Endothelial cell of umbilical vein (primary cell): ENCODE results near the gene SHC4. TPM values are rescaled to one million over a fixed set of nuclear protein-coding genes. Genes with fewer than 3 reads are reported as not detected.
A peak's percentile ranks its signal among the peaks of the same experiment; 100 is the strongest.

Experiments used
- BruUV-seq: library from RNA; stranded (reverse); fragments of 400-500 nt; replicated peaks from 2 replicates; lab custom pipeline; 2021; lab: Mats Ljungman, UMichigan
- CTCF ChIA-PET: fragments of 300-600, 350-600 bp; sonication (Branson Sonifier 250); formaldehyde crosslinking; loops from one replicate; lab custom pipeline; 2021; ENCODE audit warnings: antibody characterized with exemption, inconsistent platforms; lab: Charles Lee
- POLR2A ChIA-PET: fragments of 300-600, 350-600 bp; sonication (Branson Sonifier 250); formaldehyde crosslinking; loops from one replicate; lab custom pipeline; 2021; ENCODE audit warnings: antibody characterized with exemption, inconsistent platforms; lab: Charles Lee
- DNase-seq: peaks from one replicate; pipeline ENCODE4 v3.0.0-alpha.2; 2011; ENCODE audit warnings: low read depth, low spot score
- FAIRE-seq: peaks from 2 replicates; lab custom pipeline; 2011; peaks lifted over from hg19 to GRCh38; lab: Jason Lieb, UNC
- H2AFZ ChIP-seq: 2 replicates; pipeline ENCODE4 v1.6.0; 2012; ENCODE audit warnings: low read depth, low read length, control low read depth, inconsistent platforms
- H3K27ac ChIP-seq: 2 replicates; pipeline ENCODE4 v1.5.1; 2011; ENCODE audit warnings: low read depth, mild to moderate bottlenecking, control low read depth, low read length, moderate library complexity; ENCODE audit not compliant: insufficient read depth
- H3K27me3 ChIP-seq, 2 experiments: 2 replicates each; pipeline versions ENCODE4 v1.6.0 to v1.6.1; 2011; ENCODE audit warnings: low read length in 2 of 2, mixed read lengths in 1 of 2; ENCODE audit not compliant: control insufficient read depth in 2 of 2, insufficient read depth in 2 of 2
- H3K36me3 ChIP-seq, 2 experiments: 2 replicates in 1 of 2; 3 replicates in 1 of 2; pipeline ENCODE4 v1.5.1; 2011; ENCODE audit warnings: low read length in 2 of 2, mild to moderate bottlenecking in 1 of 2, moderate library complexity in 1 of 2; ENCODE audit not compliant: control insufficient read depth in 2 of 2, insufficient read depth in 2 of 2; ENCODE audit errors: extremely low read depth in 1 of 2
- H3K4me1 ChIP-seq: 3 replicates; pipeline ENCODE4 v1.5.1; 2011; ENCODE audit warnings: mild to moderate bottlenecking, low read length; ENCODE audit not compliant: control insufficient read depth, insufficient read depth; ENCODE audit errors: extremely low read depth
- H3K4me2 ChIP-seq: 2 replicates; pipeline ENCODE4 v1.6.1; 2011; ENCODE audit warnings: low read length, control low read depth, mixed read lengths; ENCODE audit not compliant: insufficient read depth
- H3K4me3 ChIP-seq, 3 experiments: fragments of 200-600 bp in 1 of 3; sonication (generic), shearing (Covaris generic) in 1 of 3; replicated peaks in 1 of 3; 2 replicates each; pipeline ENCODE4 v1.5.1; 2011 to 2016; ENCODE audit warnings: control low read depth in 3 of 3, low read length in 3 of 3, mild to moderate bottlenecking in 2 of 3, inconsistent platforms in 1 of 3, low read depth in 1 of 3, moderate library complexity in 1 of 3; ENCODE audit not compliant: insufficient read depth in 1 of 3
- H3K79me2 ChIP-seq: 2 replicates; pipeline ENCODE4 v1.6.0; 2012; ENCODE audit warnings: low read length, inconsistent platforms; ENCODE audit not compliant: control insufficient read depth, insufficient read depth
- H3K9ac ChIP-seq: replicated peaks from 2 replicates; pipeline ENCODE3; 2011; ENCODE audit warnings: low read length, control low read depth; ENCODE audit not compliant: insufficient read depth; ENCODE audit errors: extremely low read depth
- H3K9me1 ChIP-seq: replicated peaks from 3 replicates; pipeline ENCODE4 v1.6.0; 2011; ENCODE audit warnings: mild to moderate bottlenecking, low read length; ENCODE audit not compliant: control insufficient read depth, insufficient read depth; ENCODE audit errors: extremely low read depth
- H3K9me3 ChIP-seq: replicated peaks from 2 replicates; pipeline ENCODE4 v1.5.1; 2012; ENCODE audit warnings: low read length, inconsistent platforms; ENCODE audit not compliant: control insufficient read depth, insufficient read depth
- H4K20me1 ChIP-seq: replicated peaks from 2 replicates; pipeline ENCODE3; 2011; ENCODE audit warnings: mild to moderate bottlenecking, low read length; ENCODE audit not compliant: control insufficient read depth, insufficient read depth; ENCODE audit errors: extremely low read depth
- CTCF ChIP-seq, 2 donors: IDR thresholded peaks; 1 replicate in 1 of 2; 2 replicates in 1 of 2; pipeline ENCODE4 v1.5.1; 2011; ENCODE audit warnings: low read length in 2 of 2, mild to moderate bottlenecking in 2 of 2, moderate library complexity in 2 of 2, control low read depth in 1 of 2, inconsistent platforms in 1 of 2, low read depth in 1 of 2; ENCODE audit not compliant: insufficient read depth in 1 of 2; ENCODE audit errors: extremely low read depth in 1 of 2
- EZH2 ChIP-seq: IDR thresholded peaks from 2 replicates; pipeline ENCODE4 v1.6.1; 2012; ENCODE audit warnings: borderline replicate concordance, low read depth, mild to moderate bottlenecking, moderate library complexity, low read length, inconsistent platforms; ENCODE audit not compliant: severe bottlenecking
- FOS ChIP-seq: IDR thresholded peaks from 2 replicates; pipeline ENCODE4 v1.6.1; 2011; ENCODE audit warnings: mild to moderate bottlenecking, low read length, moderate library complexity, borderline replicate concordance; ENCODE audit not compliant: insufficient read depth
- GATA2 ChIP-seq: IDR thresholded peaks from 2 replicates; pipeline ENCODE4 v1.7.0; 2011; ENCODE audit warnings: low read depth, mild to moderate bottlenecking, moderate library complexity, mixed read lengths, low read length; ENCODE audit not compliant: insufficient read length, insufficient read depth
- JUN ChIP-seq: IDR thresholded peaks from 2 replicates; pipeline ENCODE4 v1.6.1; 2011; ENCODE audit warnings: borderline replicate concordance, low read depth; ENCODE audit not compliant: insufficient read length, insufficient read depth
- MAX ChIP-seq: IDR thresholded peaks from 2 replicates; pipeline ENCODE4 v1.6.1; 2011; ENCODE audit not compliant: insufficient read depth, insufficient read length
- MYC ChIP-seq: IDR thresholded peaks from one replicate; pipeline ENCODE4 v1.6.1; 2011; ENCODE audit warnings: mild to moderate bottlenecking, low read depth, low read length
- POLR2A ChIP-seq: IDR thresholded peaks from 2 replicates; pipeline ENCODE4 v1.6.1; 2012; ENCODE audit warnings: low read depth, mild to moderate bottlenecking, control low read depth, low read length
- POLR2AphosphoS5 ChIP-seq: IDR thresholded peaks from 2 replicates; pipeline ENCODE4 v1.6.1; 2012; ENCODE audit warnings: low read depth, mild to moderate bottlenecking, control low read depth, low read length, moderate library complexity; ENCODE audit not compliant: insufficient read depth
- dilution Hi-C: fragments of 300-500 bp; cut with MboI; formaldehyde crosslinking; loops from one replicate; pipeline ENCODE4 v1.15.0; 2019; ENCODE audit warnings: low sequenced_read_pairs; ENCODE audit not compliant: extremely low pct_ligation_motif_present
- intact Hi-C: fragments of 100-400 bp; cut with micrococcal nuclease; formaldehyde crosslinking; loops from one replicate; pipeline ENCODE4 v1.10.0; 2022
- polyA plus RNA-seq, 4 experiments: library from polyadenylated mRNA; depleted of rRNA in 3 of 4; stranded (reverse) in 3 of 4; unstranded in 1 of 4; fragments of >200 nt; gene quantifications; 2 replicates each; pipeline versions ENCODE4 v1.2.1 to v1.2.3, GENCODE V29; 2011 to 2012; ENCODE audit warnings: missing spikeins in 1 of 4
- total RNA-seq: library from RNA; stranded (reverse); gene quantifications from 2 replicates; pipeline ENCODE4 v1.2.3, GENCODE V29; 2021

Gene SHC4
- total and polyA plus RNA-seq, 2 donors (not counting 3 experiments of a cell fraction or from before 2014, with no cell fraction given) = 0.20 TPM; not detected in 1

- H3K79me2 ChIP-seq = no peaks in the 10 kb centered on the region
- DNase-seq (no peak), FAIRE-seq (peak; percentile 35)
- no peaks in the 10 kb centered on the region for H3K9me1 ChIP-seq
- no peaks in the 10 kb centered on the region for H3K36me3 ChIP-seq
- H3K27ac ChIP-seq = no peak overlapping the region
- no peak overlapping the region for H3K9ac ChIP-seq
- H3K4me1 ChIP-seq = peaks cover 12% of the 10 kb centered on the region
- no peak overlapping the region for H3K4me2 ChIP-seq
- H3K9me3 ChIP-seq = no peaks in the 10 kb centered on the region
- H4K20me1 ChIP-seq = no peaks in the 10 kb centered on the region
- H3K4me3 ChIP-seq = no peak overlapping the region
- H3K27me3 ChIP-seq = peaks cover 9 to 11% of the 10 kb centered on the region in 2 experiments
- H2AFZ ChIP-seq = no peak overlapping the region
- CTCF ChIA-PET = interaction anchor here (1.0 to 1.2 kb wide), 3 partner anchors 8 to 1275 kb away, joined by 3 to 5 read pairs (median 4); no protein-coding TSS in a partner anchor
- dilution Hi-C loops (no loop called here), intact Hi-C loops (loop anchor here (2.0 to 10.0 kb wide), 2 partner anchors 93 to 1485 kb away; partner anchors contain the start of genes GABPB1 and SHC4)
- POLR2A ChIA-PET = no interaction called here
- BruUV-seq = no TSS peak
- TF ChIP-seq POLR2A = no peak
- TF ChIP-seq GATA2 = no peak
- no peak for TF ChIP-seq CTCF (IDR thresholded peaks at IDR 0.05; ENCODE audit: extremely low read depth in 1 of 2, insufficient read depth in 1 of 2, low read depth in 1 of 2, low read length in 2 of 2)
- TF ChIP-seq MAX = no peak
- TF ChIP-seq MYC = no peak
- no peak for TF ChIP-seq POLR2AphosphoS5
- no peak for TF ChIP-seq JUN
- no peak for TF ChIP-seq FOS
- TF ChIP-seq EZH2 = no peak
Observed at GRCh38 chr15:48869966-48870365, 93.8 kb downstream of the SHC4 start.
